NCI-H1436 treated with DMSO at 0.1 percent for 48 hours (cell line): ENCODE results near the gene VEGFB.

Experiments
- DNase-seq: peaks from one replicate; lab custom pipeline; 2025; lab: John Stamatoyannopoulos, UW

The VEGFB gene, protein sequence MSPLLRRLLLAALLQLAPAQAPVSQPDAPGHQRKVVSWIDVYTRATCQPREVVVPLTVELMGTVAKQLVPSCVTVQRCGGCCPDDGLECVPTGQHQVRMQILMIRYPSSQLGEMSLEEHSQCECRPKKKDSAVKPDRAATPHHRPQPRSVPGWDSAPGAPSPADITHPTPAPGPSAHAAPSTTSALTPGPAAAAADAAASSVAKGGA

DNA sequence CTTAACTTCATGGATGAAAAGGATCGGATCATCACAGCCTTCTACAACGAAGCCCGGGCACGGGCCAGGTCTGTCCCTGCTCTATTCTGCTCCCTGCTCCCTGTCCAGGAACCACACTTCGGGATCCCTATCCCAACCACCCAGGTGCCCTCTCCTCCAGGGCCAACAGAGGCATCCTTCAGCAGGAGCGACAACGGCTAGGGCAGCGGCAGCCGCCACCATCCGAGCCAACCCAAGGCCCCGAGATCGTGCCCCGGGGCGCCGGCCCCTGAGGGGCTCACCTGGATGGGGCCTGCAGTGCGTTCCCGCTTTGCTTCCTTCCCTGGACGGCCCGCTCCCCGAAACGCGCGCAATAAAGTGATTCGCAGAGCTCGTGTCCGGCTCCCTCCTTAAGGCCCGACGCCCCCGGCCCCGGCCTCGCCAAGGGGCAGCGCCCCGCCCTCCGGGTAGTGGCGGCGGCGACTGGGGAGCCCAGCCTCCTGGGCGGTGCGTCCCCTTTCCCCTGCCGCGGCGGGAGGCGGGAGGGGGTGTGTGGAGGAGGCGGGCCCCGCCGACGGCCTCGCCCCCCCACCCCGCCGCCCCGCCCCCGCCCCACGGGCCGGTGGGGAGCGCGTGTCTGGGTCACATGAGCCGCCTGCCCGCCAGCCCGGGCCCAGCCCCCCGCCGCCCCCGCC lies at the start of gene VEGFB:
VEGFB (plus strand) TSS at position 672 of the 674 bp plus-strand sequence. CDS start 250 bp downstream, outside the sequence.
- no peak for DNase-seq

DNA sequence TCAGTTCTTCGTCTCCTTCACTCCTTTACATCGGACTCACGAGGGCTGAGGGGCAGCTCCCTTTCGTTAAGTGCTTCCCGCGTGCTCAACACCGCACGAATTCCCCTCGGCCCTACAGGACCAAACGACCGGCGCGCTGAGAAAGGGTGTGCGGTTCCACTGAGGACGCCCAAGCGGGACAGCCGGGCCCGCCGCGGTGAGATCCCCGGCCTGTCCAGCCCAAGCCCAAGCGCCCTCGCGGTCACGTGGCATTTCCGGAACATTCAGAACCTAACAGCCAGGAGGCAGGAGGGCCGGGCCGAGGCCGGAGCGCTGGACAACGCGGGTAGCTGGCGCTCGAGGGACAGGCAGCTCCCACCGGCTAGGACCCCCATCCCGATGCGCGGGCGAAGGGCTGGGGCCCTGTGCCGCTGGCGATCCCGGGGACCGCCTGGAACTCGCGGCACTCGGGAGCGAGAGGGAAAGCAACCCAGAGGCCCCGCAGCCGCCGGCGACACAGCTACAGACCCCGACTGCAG lies 49.1 kb upstream of the VEGFB start:
- no peak for DNase-seq

GRCh38 chr11:64185693-64186491 lies 48.5 kb upstream of the VEGFB start, which contains the start of gene STIP1:
Gene STIP1, plus strand, starts transcription at chr11:64186171. Its CDS starts 91 bp downstream, at chr11:64186262.
- DNase-seq: peak; percentile 100

- no peak for DNase-seq
These were observed 47.8 kb upstream of the VEGFB start for GRCh38 chr11:64186492-64187165.

DNA sequence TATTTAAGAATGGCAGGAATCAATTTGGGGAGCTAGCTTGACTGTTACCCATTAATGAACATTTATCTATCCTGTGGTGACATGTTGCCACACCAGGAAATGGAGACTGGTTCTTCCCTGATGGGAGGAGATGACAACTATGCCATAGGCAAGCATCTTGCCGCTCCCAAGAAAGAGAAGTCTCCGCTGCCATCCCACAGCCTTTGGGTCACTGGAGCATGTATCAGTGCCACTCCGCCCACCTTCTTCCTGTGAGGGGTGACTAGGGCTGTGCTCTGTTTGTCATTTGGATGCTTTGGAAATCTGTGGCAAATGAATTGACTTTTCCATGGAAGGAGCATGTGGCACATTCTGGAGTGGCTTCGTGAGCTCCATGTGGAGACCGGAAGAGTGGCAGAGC lies 42.0 kb upstream of the VEGFB start:
- no peak for DNase-seq

GRCh38 chr11:64196626-64197025 lies 37.8 kb upstream of the VEGFB start:
- no peak for DNase-seq

DNA sequence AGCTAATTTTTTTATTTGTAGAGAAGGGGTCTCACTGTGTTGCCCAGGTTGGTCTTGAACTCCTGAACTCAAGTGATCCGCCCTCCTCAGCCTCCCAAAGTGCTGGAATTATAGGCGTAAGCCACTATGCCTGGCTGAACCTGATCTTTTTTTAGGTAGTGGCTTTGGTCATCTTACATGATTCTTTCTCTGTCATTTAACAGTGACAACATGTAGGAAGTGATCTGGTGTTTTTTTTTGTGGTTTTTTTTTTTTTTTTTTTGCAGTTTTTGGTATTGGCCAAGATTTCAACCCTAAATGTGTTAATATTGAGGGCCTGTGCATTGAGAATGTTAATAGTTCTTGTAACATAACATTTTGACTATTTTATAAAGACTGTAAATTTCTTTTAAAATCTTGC lies 35.9 kb upstream of the VEGFB start:
- no peak for DNase-seq

DNA sequence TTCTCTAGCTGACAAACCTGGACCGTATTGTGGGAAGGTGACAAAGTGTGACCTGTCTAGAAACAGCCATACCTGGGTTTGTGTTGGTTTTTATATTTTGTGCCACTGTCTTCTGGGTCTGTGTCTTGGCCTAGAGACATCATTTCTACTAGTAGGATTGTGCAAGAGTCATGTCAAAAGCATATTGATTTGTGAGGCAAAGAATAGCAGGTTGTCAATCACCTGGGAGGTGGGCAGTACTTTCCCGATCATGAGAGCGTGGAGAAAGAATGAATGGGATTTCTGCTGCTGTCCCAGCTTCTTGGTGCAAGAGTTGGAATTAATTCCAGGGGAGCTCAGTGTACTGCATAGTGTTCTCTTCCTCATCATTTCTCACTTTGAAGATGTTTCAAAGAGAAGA lies 32.8 kb upstream of the VEGFB start:
- no peak for DNase-seq

DNA sequence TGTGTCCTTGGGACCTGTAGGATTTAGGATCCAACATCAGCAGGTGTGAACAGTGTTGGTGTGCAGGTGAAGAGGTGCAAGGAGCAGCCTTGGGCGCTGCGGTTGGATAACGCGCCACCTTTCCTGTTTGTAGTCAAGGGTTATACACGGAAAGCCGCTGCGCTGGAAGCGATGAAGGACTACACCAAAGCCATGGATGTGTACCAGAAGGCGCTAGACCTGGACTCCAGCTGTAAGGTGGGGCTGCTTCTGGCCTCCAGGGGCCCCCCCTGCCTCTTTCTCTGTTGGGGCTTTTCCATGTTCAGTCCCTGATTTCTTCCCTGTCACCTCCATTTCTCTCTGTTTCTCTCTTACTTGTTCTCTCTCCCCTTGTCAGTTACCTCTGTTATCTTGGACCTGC lies 31.4 kb upstream of the VEGFB start:
- DNase-seq: no peak

GRCh38 chr11:64203421-64204079 lies 30.8 kb upstream of the VEGFB start:
- no peak for DNase-seq

DNA sequence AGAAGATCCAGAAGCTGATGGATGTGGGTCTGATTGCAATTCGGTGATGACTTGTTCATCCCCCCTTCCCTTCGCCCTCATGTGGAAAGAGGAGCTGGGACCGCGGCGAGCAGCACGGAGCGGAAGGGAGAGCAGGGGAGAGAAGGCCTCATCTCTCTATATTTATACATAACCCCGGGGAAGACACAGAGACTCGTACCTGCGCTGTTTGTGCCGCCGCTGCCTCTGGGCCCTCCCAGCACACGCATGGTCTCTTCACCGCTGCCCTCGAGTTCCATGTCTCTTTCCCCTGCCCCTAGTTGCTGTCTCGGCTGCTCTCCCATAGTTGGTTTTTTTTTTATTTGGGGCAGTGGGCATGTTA lies 30.3 kb upstream of the VEGFB start:
- no peak for DNase-seq

DNA sequence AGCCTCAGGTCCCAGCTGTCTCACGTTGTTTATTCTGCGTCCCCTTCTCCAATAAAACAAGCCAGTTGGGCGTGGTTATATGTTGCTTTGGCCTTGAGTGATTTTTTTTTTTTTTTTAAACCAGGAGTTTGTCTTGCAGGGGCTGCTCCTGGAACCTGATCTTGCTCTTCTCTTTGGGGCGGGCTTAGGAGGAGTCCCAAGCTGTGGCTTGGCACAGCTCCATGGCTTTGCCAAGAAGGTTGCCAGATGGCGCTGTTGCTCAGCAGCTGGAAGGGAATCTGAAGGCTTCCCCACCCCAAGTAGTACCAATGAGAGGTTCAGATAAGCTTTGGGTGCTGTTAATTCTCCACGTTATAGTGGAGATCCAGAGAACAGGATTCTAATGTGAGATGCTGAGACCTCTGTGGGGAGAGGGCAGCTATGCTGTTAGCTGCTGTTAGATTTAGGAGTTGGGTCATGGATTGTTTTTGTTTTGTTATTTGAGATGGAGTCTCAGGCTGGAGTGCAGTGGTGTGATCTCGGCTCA lies 29.9 kb upstream of the VEGFB start:
- DNase-seq: peak; percentile 38

DNA sequence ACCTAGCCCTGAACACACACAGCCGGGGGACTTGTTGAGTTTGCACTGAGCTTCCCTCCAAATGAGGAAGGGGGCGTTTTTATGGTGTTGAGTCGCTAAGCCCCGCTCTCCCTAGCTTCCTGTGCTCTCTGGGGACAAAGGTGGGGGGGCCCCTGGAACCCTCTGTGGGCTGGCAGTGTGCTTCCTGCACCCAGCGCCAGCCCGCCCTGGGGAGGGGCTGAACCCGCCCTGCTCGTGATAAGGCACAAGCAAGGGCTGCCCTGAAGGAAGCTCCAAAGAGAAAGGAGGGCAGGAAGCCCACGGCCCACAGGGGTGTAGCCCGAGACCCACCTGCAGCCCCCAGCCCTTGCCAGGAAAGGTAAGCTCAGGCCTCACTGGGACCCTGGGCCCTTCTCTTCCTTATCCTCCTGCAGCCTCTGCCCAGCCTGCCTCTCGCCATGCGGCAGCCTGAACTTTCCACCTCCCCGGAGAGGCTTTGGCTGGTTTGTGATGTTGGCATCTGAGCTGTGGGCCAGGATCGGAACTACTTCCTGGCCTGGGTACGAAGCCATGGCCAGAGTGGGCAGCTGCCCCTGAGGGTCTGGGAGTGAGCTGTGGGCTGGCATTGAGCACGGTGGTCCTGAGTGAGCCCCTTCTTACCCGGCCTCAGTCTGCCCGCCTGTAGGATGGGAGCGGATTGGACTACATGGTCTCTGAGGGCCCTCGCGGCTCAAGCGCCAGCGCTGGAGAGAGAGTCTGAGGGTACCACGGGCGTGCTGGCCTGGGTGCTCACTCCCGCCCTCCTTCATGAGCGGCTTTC lies 27.7 kb upstream of the VEGFB start, which contains the start of gene FERMT3:
FERMT3 (plus strand) TSS at position 265 of the 799 bp plus-strand sequence. CDS start 644 bp downstream, outside the sequence.
- no peak for DNase-seq

- no peak for DNase-seq
These were observed 26.9 kb upstream of the VEGFB start for GRCh38 chr11:64207256-64208085.

- no peak for DNase-seq
These were observed 26.1 kb upstream of the VEGFB start for GRCh38 chr11:64208086-64208795.

DNA sequence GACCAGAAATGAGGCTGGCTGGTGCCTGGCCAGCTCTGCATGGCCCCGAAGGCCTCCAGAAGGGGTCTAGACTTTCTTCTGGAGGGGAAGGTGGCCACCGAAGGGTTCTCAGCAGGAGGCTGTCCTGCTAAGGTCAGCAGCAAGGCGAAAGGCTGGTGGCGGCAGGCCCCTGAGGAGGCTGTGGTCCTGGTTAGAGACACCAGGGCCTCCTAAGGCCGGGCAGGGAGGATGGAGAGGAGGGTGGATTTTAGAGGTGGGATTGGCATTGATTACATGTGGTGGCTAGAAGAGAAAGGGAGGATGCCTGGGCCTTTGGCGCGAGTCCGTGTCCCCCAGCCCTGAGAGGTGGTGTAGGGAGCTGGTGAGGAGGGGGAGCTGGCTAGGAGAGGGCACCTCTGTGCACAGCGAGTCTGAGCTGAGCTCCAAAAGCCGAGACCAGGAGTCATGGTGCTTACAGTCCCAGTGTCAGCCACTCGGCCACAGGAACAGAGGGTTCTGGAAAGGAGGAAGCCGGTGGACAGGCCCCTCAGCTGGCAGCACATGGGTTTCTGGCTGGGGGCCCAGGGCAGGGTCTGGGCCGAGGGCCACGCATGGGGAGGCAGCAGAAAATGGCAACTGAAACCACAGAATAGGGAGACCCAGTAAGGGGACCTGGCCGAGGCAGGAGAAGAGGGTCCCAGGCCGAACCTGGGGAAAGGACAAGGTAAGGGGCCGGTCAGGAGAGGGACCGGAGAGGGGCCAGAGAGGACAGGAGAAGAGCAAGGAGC lies 25.4 kb upstream of the VEGFB start:
- DNase-seq: no peak

DNA sequence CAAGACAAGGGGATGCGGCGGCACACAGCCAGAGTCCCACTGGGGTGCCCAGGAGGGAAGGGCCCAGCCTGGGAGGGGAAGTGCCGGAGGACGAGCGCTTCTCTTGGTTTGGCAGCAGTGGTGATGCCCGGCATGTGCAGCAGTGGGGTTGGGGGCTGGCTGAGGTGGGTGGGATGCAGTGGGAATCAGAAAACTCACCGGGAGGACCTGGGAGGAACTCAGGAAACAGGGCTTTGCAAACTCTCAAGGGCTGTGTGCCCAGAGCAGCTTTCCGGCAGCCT lies 24.9 kb upstream of the VEGFB start:
- no peak for DNase-seq

- no peak for DNase-seq
These were observed 23.9 kb upstream of the VEGFB start for GRCh38 chr11:64210301-64211020.
